ENCODE results near the gene SYNPO2.
"Not testable (repeated sequence)": the region's sequence is repeated elsewhere in the genome, so short reads cannot be mapped to it uniquely, and the experiment has no call there.

SYNPO2 gene

GRCh38 chr4:119032921-119033685 is 144.4 kb downstream of the SYNPO2 start:
- in situ Hi-C loops (cut with MboI; ENCODE audit: low sequenced_read_pairs) = no loop called here
- Histone ChIP-seq H3K27me3 (ENCODE audit: low read depth) (peaks cover 15% of the 10 kb centered on the region), H3K4me1 (peaks cover 9% of the 10 kb centered on the region), H3K36me3 (replicated peaks) (no peaks in the 10 kb centered on the region), H3K9me3 (no peaks in the 10 kb centered on the region), H3K4me3 (no peak overlapping the region)
- no peak for DNase-seq (ENCODE audit: low spot score in 2 of 2)

DNA sequence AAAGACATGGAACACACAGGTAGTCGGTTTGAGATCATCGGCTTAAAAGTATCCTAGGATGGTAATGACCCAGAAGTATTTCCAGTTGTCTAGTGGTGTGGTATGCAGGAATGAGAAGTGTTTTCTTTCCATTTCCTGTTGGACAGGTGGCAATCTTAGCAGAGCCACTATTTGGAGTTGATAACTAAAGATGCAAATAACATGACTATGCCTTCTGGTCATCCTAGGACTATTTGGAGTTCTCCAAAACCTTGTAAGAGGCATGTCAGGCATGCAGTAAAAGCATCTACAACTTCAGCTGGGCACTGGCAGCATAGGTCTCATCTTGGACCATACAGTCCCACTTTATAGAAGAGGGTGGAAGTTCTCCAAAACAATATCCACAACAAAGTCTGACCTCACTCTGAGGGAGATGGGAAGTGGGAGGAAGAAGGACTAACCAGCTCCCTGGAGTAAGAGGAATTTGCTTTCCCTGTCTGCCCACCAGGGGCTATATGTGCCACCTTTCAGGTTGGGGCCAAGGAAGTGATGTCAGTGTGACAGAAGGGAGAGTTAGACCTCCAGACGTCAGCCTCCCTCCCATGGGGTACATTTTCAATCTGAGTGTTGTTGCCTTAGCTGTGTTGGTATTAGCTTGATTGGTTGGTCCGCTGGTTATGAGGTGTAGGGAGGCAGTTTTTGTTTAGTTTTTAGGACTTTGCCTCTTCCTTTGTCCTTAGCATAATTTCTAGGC is 145.8 kb downstream of the SYNPO2 start:
- Histone ChIP-seq H3K27me3 (ENCODE audit: low read depth) (peaks cover 11% of the 10 kb centered on the region), H3K9me3 (no peaks in the 10 kb centered on the region), H3K4me3 (no peak overlapping the region), H3K4me1 (peaks cover 12% of the 10 kb centered on the region), H3K36me3 (replicated peaks) (no peaks in the 10 kb centered on the region)
- in situ Hi-C loops (cut with MboI; ENCODE audit: low sequenced_read_pairs) = no loop called here
- DNase-seq (ENCODE audit: low spot score in 2 of 2) = no peak

GRCh38 chr4:119035951-119036737 is 147.5 kb downstream of the SYNPO2 start:
- Histone ChIP-seq H3K36me3 (replicated peaks) (no peaks in the 10 kb centered on the region), H3K9me3 (no peaks in the 10 kb centered on the region), H3K4me1 (peaks cover 25% of the 10 kb centered on the region), H3K27me3 (ENCODE audit: low read depth) (peaks cover 8% of the 10 kb centered on the region), H3K4me3 (no peak overlapping the region)
- in situ Hi-C loops (cut with MboI; ENCODE audit: low sequenced_read_pairs) = no loop called here
- DNase-seq (ENCODE audit: low spot score in 2 of 2) = no peak

GRCh38 chr4:119037709-119038108 is 149.1 kb downstream of the SYNPO2 start:
- no peak overlapping the region for H3K4me3 ChIP-seq
- peaks cover 39% of the 10 kb centered on the region for H3K4me1 ChIP-seq
- in situ Hi-C loops (cut with MboI; ENCODE audit: low sequenced_read_pairs) = no loop called here
- no peaks in the 10 kb centered on the region for H3K36me3 ChIP-seq (replicated peaks)
- DNase-seq (ENCODE audit: low spot score in 2 of 2) = no peak
- H3K9me3 ChIP-seq = no peaks in the 10 kb centered on the region
- no peaks in the 10 kb centered on the region for H3K27me3 ChIP-seq (ENCODE audit: low read depth)

GRCh38 chr4:119038116-119038841 is 149.6 kb downstream of the SYNPO2 start:
- Histone ChIP-seq H3K36me3 (replicated peaks) (no peaks in the 10 kb centered on the region), H3K4me3 (no peak overlapping the region), H3K4me1 (peaks cover 39% of the 10 kb centered on the region), H3K27me3 (ENCODE audit: low read depth) (no peaks in the 10 kb centered on the region), H3K9me3 (no peaks in the 10 kb centered on the region)
- in situ Hi-C loops (cut with MboI; ENCODE audit: low sequenced_read_pairs) = no loop called here
- DNase-seq (ENCODE audit: low spot score in 2 of 2) = no peak

GRCh38 chr4:119039160-119039559 is 150.5 kb downstream of the SYNPO2 start:
- Histone ChIP-seq H3K4me1 (peaks cover 37% of the 10 kb centered on the region), H3K36me3 (replicated peaks) (no peaks in the 10 kb centered on the region), H3K4me3 (no peak overlapping the region), H3K27me3 (ENCODE audit: low read depth) (no peaks in the 10 kb centered on the region), H3K9me3 (no peaks in the 10 kb centered on the region)
- in situ Hi-C loops (cut with MboI; ENCODE audit: low sequenced_read_pairs) = no loop called here
- no peak for DNase-seq (ENCODE audit: low spot score in 2 of 2)

DNA sequence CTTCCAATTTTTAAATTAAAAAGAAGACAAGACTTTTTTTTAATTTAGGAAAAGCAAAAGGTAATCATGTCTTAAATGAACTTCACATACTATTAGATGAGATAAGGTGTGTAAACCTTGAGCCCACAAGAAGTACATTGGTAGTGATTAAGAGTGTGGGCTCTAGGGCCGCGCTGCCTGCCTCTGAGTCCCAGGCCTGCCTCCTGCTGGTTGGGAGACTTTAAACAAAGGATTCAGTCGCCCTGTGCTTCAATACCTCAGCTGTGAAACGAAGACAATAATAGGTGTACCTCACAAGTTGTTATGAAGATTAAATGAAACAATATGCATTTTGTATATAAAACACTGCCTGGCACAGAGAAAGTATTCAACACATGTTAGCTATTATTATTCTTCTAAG is 151.1 kb downstream of the SYNPO2 start:
- Histone ChIP-seq H3K4me3 (no peak overlapping the region), H3K4me1 (peaks cover 30% of the 10 kb centered on the region), H3K9me3 (no peaks in the 10 kb centered on the region), H3K27me3 (ENCODE audit: low read depth) (no peaks in the 10 kb centered on the region), H3K36me3 (replicated peaks) (no peaks in the 10 kb centered on the region)
- in situ Hi-C loops (cut with MboI; ENCODE audit: low sequenced_read_pairs) = no loop called here
- DNase-seq (ENCODE audit: low spot score in 2 of 2) = peak; percentile 76 to 81

GRCh38 chr4:119040261-119040660 is 151.6 kb downstream of the SYNPO2 start:
- H3K4me3 ChIP-seq = no peak overlapping the region
- in situ Hi-C loops (cut with MboI; ENCODE audit: low sequenced_read_pairs) = no loop called here
- no peaks in the 10 kb centered on the region for H3K36me3 ChIP-seq (replicated peaks)
- H3K4me1 ChIP-seq = peaks cover 30% of the 10 kb centered on the region
- no peak for DNase-seq (ENCODE audit: low spot score in 2 of 2)
- H3K9me3 ChIP-seq = no peaks in the 10 kb centered on the region
- no peaks in the 10 kb centered on the region for H3K27me3 ChIP-seq (ENCODE audit: low read depth)

GRCh38 chr4:119040694-119041185 is 152.1 kb downstream of the SYNPO2 start:
- Histone ChIP-seq H3K4me3 (no peak overlapping the region), H3K4me1 (peaks cover 30% of the 10 kb centered on the region), H3K36me3 (replicated peaks) (no peaks in the 10 kb centered on the region), H3K9me3 (no peaks in the 10 kb centered on the region), H3K27me3 (ENCODE audit: low read depth) (no peaks in the 10 kb centered on the region)
- in situ Hi-C loops (cut with MboI; ENCODE audit: low sequenced_read_pairs) = no loop called here
- DNase-seq (ENCODE audit: low spot score in 2 of 2) = peak in 1 of 2 experiments; percentile 18

- in situ Hi-C loops (cut with MboI; ENCODE audit: low sequenced_read_pairs) = no loop called here
- no peaks in the 10 kb centered on the region for H3K36me3 ChIP-seq (replicated peaks)
- H3K4me3 ChIP-seq = no peak overlapping the region
- peaks cover 30% of the 10 kb centered on the region for H3K4me1 ChIP-seq
- no peaks in the 10 kb centered on the region for H3K27me3 ChIP-seq (ENCODE audit: low read depth)
- DNase-seq (ENCODE audit: low spot score in 2 of 2) = no peak
- no peaks in the 10 kb centered on the region for H3K9me3 ChIP-seq
Observed at GRCh38 chr4:119041396-119041795, 152.7 kb downstream of the SYNPO2 start.

DNA sequence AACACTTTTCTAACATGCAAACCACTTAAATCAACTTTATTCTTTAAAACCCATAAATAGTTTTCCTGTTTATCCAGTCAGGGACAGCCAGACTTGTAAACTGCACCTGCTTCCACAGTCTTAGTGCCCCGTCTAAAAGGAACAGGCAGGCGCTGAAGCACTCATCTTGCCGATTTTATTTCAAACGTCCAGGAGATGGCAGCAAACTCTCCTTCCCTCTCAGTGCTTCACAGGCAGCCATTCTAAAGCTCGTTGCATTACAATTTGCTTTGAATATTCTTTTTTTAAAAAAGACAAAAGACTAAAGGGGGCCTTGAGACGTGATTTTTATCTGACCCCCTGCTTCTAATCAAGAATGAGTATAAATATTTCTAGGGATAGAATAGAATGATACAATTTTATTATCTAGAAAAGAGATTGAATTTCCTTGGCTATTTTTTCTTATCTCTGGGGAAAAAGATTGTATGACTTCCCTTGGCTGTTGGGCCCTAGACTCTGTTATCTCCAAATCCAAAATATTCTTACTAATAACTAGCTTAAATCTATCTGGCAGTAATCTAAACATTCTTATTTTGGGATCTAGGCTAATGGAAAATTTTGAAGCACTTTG is 153.4 kb downstream of the SYNPO2 start:
- in situ Hi-C loops (cut with MboI; ENCODE audit: low sequenced_read_pairs) = no loop called here
- Histone ChIP-seq H3K4me1 (peaks cover 30% of the 10 kb centered on the region), H3K9me3 (no peaks in the 10 kb centered on the region), H3K36me3 (replicated peaks) (no peaks in the 10 kb centered on the region), H3K27me3 (ENCODE audit: low read depth) (no peaks in the 10 kb centered on the region), H3K4me3 (no peak overlapping the region)
- peak; percentile 79 to 87 for DNase-seq (ENCODE audit: low spot score in 2 of 2)

DNA sequence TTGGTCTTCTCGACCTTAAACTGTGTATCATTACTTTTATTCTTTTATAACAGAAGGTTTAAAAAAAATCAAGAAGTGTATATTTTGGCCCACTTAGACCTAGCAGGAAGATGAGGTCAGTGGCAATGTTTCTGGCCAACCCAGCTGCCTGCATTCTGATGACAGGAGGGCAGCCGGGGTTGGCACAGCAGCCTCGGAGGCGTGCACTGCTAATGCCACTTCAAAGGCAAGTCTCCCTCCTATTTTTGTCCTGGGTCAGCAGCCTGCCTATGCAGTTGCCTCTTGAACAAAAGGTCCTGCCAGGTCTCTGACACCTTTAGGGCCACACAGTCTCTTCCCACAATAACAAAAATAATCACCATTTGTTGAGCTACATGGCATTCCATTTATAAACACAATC is 157.6 kb downstream of the SYNPO2 start:
- H3K9me3 ChIP-seq = no peaks in the 10 kb centered on the region
- H3K4me1 ChIP-seq = peaks cover 12% of the 10 kb centered on the region
- no peaks in the 10 kb centered on the region for H3K36me3 ChIP-seq (replicated peaks)
- DNase-seq (ENCODE audit: low spot score in 2 of 2) = no peak
- in situ Hi-C loops (cut with MboI; ENCODE audit: low sequenced_read_pairs) = no loop called here
- H3K4me3 ChIP-seq = no peak overlapping the region
- H3K27me3 ChIP-seq (ENCODE audit: low read depth) = no peaks in the 10 kb centered on the region

- H3K4me1 ChIP-seq; H3K9me3 ChIP-seq; H3K4me3 ChIP-seq; in situ Hi-C loops (cut with MboI; ENCODE audit: low sequenced_read_pairs); DNase-seq (ENCODE audit: low spot score in 2 of 2); H3K36me3 ChIP-seq (replicated peaks); H3K27me3 ChIP-seq (ENCODE audit: low read depth): not testable (repeated sequence)
Observed at GRCh38 chr4:119047059-119047458, 158.4 kb downstream of the SYNPO2 start.
